SK-MEL-5 (cell line): ENCODE results near the gene OPTC. TPM values are rescaled to one million over a fixed set of nuclear protein-coding genes. Genes with fewer than 3 reads are reported as not detected.
A peak's percentile ranks its signal among the peaks of the same experiment; 100 is the strongest.
"Not testable (repeated sequence)": the region's sequence is repeated elsewhere in the genome, so short reads cannot be mapped to it uniquely, and the experiment has no call there.

Source experiments
- DNase-seq: peaks from one replicate; pipeline ENCODE4 v3.0.0-alpha.2; 2016; ENCODE audit warnings: low read depth, low spot score
- in situ Hi-C: cut with HindIII; loops from 2 replicates; pipeline ENCODE4 v1.10.0; 2016; ENCODE audit warnings: low sequenced_read_pairs, high pct_unique_total_duplicates, low pct_unique_long_range_greater_than_20kb
- total RNA-seq: library from RNA; depleted of rRNA; stranded (reverse); fragments of >200 nt; shearing (Covaris generic); gene quantifications from 2 replicates; pipeline ENCODE4 v1.2.3, GENCODE V29; 2014

Gene OPTC
- total RNA-seq, 1 experiment from 2014 or later: not detected

- no peak for DNase-seq
- in situ Hi-C loops: no loop called here
These were observed 30.4 kb upstream of the OPTC start for GRCh38 chr1:203463469-203464062.

- DNase-seq: no peak
- in situ Hi-C loops: no loop called here
These were observed 29.7 kb upstream of the OPTC start for GRCh38 chr1:203464226-203464625.

- no peak for DNase-seq
- in situ Hi-C loops: no loop called here
These were observed 29.2 kb upstream of the OPTC start for GRCh38 chr1:203464743-203465142.

- no peak for DNase-seq
- in situ Hi-C loops: no loop called here
These were observed 28.7 kb upstream of the OPTC start for GRCh38 chr1:203465146-203465798.

GRCh38 chr1:203465948-203466347 is 28.0 kb upstream of the OPTC start:
- in situ Hi-C loops: no loop called here
- DNase-seq: peak; percentile 62

GRCh38 chr1:203466906-203467549 is 26.9 kb upstream of the OPTC start:
- not testable (repeated sequence) for DNase-seq

GRCh38 chr1:203467550-203467921 is 26.4 kb upstream of the OPTC start:
- no peak for DNase-seq
- in situ Hi-C loops: no loop called here

More at GRCh38 chr1:203466906-203467549, 26.9 kb upstream of the OPTC start:
- in situ Hi-C loops: not testable (repeated sequence)

- in situ Hi-C loops: no loop called here
- no peak for DNase-seq
These were observed 25.6 kb upstream of the OPTC start for GRCh38 chr1:203468326-203468725.

- no peak for DNase-seq
- in situ Hi-C loops: no loop called here
These were observed 23.7 kb upstream of the OPTC start for GRCh38 chr1:203470240-203470639.

GRCh38 chr1:203471841-203472240 is 22.1 kb upstream of the OPTC start:
- in situ Hi-C loops: no loop called here
- DNase-seq: no peak

- in situ Hi-C loops: no loop called here
- DNase-seq: no peak
These were observed 20.7 kb upstream of the OPTC start for GRCh38 chr1:203473281-203473680.

- DNase-seq: no peak
- in situ Hi-C loops: no loop called here
These were observed 20.1 kb upstream of the OPTC start for GRCh38 chr1:203473781-203474305.

GRCh38 chr1:203475012-203475981 is 18.7 kb upstream of the OPTC start, which contains the start of gene PRELP:
TSS of gene PRELP (plus strand) at chr1:203475806. CDS start at chr1:203483185, 7,379 bp downstream.
- in situ Hi-C loops: no loop called here
- DNase-seq: peak; percentile 63

GRCh38 chr1:203476216-203476814 is 17.6 kb upstream of the OPTC start:
- in situ Hi-C loops: no loop called here
- DNase-seq: no peak

GRCh38 chr1:203477748-203478147 is 16.2 kb upstream of the OPTC start:
- in situ Hi-C loops: no loop called here
- DNase-seq: no peak

GRCh38 chr1:203478231-203478630 is 15.7 kb upstream of the OPTC start:
- no peak for DNase-seq
- in situ Hi-C loops: no loop called here

- DNase-seq: no peak
- in situ Hi-C loops: no loop called here
These were observed 15.0 kb upstream of the OPTC start for GRCh38 chr1:203478986-203479385.
